HG03108 (cell line): ENCODE data around the gene ARL15.

ENCODE experiments used
- ATAC-seq: cut with Tn5 transposase; IDR thresholded peaks from one replicate; pipeline ENCODE4 v1.9.1; 2021; ENCODE audit warnings: moderate library complexity; ENCODE audit not compliant: unreplicated experiment

ARL15 gene

GRCh38 chr5:54315736-54316528, 5.6 kb upstream of the ARL15 start:
- no peak for ATAC-seq

DNA sequence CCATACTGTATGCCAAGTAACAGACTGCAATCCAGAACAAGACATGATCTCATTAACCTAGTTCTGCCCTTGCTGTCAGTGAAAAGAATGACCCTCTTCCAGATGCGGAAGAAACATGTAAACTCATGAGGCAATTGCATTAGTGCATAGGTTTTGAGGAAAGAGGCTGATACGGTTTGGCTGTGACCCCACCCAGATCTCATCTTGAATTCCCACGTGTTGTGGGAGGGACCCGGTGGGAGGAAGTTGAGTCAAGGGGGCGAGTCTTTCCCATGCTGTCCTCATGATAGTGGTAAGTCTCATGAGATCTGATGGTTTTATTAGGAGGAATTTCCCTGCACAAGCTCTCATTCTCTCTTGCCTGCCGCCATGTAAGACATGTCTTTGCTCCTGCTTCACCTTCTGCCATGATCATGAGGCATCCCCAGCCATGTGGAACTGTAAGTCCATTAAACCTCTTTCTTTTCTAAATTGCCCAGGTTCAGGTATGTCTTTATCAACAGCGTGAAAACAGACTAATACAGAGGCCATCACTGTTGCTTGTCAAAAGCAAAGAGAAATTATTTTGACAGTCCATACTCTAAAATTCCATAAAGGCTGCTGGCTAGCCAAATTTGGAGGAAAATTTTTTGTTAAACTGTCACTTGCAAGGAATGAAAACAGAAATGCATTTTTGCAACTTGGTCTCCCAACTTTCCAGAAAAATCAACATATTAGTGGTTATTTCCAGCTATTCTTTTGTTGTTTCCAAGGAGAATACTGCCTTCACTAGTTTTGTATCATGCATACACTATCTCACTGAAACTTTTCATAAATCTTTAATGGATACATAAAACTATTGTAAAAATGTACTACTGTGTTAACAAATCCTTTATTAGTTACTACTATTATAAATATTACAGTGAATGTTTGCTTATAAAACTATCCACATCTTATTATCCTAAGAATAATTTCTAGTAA, 3.2 kb upstream of the ARL15 start:
- no peak for ATAC-seq

GRCh38 chr5:54312499-54312898, 2.1 kb upstream of the ARL15 start:
- ATAC-seq, result no peak

- ATAC-seq, result no peak
These were observed 854 bp upstream of the ARL15 start for GRCh38 chr5:54311176-54311677.

GRCh38 chr5:54309691-54310432, 511 bp downstream of the ARL15 start:
- ATAC-seq, result peak; percentile 17

- no peak for ATAC-seq
These were observed 1.1 kb downstream of the ARL15 start for GRCh38 chr5:54309276-54309675.

DNA sequence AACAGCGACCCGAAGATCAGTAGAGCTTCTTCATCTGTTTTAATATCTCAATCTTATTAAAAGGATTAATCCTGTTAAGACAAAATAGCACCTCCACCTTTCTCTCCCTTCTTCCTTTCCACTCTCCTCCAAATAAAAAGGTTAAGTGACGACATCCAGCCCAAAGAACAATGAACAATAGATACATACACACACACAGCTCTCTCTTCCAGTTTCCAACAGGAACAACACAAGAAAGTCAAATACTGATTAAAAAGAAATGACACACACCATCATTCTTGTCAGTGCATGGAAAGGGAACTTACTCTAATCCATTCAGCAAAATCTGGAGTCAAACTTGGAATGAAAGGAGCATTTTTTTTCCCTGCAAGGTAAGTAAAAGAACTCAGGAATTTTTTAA, 2.8 kb downstream of the ARL15 start:
- no peak for ATAC-seq

DNA sequence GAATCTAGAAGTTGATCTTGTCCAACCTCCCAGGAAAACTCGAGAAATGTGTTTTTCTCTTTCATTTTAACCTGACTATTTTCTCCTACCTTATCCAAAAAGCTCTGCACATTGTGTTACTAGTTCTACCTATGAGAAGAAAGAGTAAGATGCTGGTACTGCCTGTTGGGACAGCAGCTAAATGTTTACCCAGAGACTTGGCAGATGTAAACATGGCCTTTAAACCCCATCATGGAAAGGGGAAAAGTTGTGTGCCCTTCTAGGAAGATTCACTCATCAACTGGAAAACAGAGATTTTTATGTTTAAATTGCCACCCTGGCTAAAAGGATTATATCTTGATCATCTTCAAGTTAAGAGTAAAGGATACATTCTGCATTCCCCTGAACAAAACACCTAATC, 3.5 kb downstream of the ARL15 start:
- no peak for ATAC-seq

- no peak for ATAC-seq
These were observed 4.6 kb downstream of the ARL15 start for GRCh38 chr5:54305737-54306136.

GRCh38 chr5:54304040-54304439, 6.3 kb downstream of the ARL15 start:
- no peak for ATAC-seq

DNA sequence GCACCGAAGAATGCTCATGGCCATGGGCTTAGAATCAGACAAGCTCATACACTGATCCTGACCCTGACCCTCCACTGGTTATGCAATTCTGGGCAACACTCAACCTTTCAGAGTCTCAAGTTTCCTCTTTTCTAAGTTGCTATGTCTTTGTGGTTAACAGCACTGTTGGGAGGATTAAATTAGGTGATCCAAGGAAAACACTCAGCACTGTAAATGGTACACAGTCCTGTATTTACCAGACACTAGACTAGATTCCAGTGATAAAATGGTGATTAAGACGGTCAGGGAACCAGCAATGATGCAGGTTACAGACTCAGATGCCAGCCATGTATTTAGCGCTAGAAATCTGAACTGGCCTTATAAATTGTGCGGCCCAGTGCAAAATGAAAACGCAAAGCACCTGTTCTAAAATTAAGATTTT, 8.1 kb downstream of the ARL15 start:
- no peak for ATAC-seq

- ATAC-seq, result no peak
These were observed 8.5 kb downstream of the ARL15 start for GRCh38 chr5:54301849-54302248.

GRCh38 chr5:54301220-54301619, 9.2 kb downstream of the ARL15 start:
- ATAC-seq, result no peak

DNA sequence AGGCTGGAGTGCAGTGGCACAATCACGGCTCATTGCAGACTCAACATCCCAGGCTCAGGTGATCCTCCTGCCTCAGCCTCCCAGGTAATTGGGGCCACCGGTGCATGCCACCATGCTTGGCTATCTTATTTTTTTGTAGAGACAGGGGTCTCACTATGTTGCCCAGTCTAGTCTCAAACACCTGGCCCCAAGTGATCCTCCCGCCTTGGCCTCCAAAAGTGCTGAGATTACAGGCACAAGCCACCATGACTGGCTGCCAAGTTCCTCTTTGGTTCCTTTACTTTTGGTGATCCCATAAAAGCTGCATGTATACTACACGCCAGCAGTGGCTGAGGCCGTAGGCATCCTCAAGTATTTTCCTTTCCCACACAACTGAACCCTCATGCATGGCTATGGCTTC, 11.4 kb downstream of the ARL15 start:
- no peak for ATAC-seq

GRCh38 chr5:54296386-54296785, 14.0 kb downstream of the ARL15 start:
- no peak for ATAC-seq

DNA sequence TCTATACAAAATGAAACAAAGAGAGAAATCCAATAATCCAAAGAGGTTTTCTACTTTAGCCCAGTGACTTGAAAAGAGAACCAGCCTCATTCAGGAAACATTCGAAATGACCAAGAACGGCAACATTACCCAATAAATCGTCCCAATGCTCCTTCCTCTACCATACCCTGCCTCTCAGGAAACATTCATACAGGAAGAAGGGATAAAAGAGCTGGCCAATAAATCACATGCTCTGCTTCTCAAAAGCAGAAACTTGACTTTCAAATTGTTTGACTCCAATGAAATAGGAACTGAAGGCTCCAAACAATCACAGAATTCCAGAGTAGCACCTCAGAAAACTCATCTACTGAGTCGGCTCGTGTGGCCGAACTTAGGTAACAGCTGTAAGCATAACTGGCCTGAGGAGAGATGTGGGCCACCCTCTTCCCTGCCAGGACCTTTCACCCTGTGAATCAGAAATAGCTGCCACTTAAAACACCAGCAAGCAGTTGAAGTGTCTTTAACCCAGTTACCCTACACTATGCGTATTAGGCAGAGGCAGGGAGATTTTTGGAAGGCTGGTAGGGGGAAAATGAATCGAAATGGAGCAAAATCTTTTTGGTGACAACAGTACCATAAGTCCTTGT, 14.6 kb downstream of the ARL15 start:
- ATAC-seq, result no peak

- ATAC-seq, result no peak
These were observed 16.2 kb downstream of the ARL15 start for GRCh38 chr5:54294097-54294667.

DNA sequence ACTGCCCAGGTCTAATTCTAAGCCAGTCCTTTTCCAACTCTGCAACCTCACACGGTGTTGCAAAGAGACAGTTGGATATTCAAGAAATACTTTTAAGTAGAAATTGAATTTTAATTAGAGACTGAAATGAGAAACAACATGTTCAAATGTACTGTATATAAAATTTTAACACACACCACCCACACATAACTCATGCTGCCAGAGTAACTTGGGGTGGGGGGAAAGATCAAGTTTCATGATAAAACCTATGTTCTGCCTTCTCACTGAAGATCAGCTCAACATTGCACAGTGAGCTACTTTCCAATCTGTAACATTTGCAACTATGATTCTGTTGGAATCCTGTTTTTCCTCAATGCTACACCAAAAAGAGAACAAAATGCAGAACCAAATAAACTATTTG, 17.5 kb downstream of the ARL15 start:
- ATAC-seq, result no peak

DNA sequence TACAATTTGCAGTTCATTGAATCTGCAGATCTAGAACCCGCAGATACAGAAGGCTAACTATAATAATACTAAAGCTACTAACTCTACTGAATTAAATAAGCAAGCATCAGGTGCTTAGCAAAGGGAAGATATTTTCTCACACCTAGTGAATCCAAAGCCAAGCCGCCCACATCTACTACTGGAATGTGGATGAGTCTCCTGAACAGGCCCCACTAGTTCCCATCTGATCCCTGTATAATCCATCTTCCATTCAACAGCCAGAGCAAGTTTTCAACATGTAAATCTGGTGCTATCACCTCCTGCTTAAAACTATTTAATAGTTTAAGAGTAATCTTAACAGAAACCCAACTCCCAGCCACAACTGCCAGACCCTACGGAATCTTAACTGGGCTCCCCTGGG, 18.9 kb downstream of the ARL15 start:
- no peak for ATAC-seq

- ATAC-seq, result no peak
These were observed 20.6 kb downstream of the ARL15 start for GRCh38 chr5:54289769-54290168.
